Mammary epithelial cell (primary cell): Measurements from ENCODE around the gene TRA2B.

Experiments used
- CTCF ChIP-seq, 2 donors: IDR thresholded peaks in 1 of 2; conservative IDR thresholded peaks in 1 of 2; 2 replicates each; pipeline ENCODE4 v1.5.1; 2011 to 2012; ENCODE audit warnings: inconsistent platforms in 2 of 2, low read length in 2 of 2, mild to moderate bottlenecking in 2 of 2, control low read depth in 1 of 2, low read depth in 1 of 2; ENCODE audit not compliant: insufficient read depth in 1 of 2; ENCODE audit errors: extremely low read depth in 1 of 2
- EZH2 ChIP-seq: IDR thresholded peaks from 2 replicates; pipeline ENCODE4 v1.6.1; 2012; ENCODE audit warnings: low read length, inconsistent platforms, borderline replicate concordance

DNA sequence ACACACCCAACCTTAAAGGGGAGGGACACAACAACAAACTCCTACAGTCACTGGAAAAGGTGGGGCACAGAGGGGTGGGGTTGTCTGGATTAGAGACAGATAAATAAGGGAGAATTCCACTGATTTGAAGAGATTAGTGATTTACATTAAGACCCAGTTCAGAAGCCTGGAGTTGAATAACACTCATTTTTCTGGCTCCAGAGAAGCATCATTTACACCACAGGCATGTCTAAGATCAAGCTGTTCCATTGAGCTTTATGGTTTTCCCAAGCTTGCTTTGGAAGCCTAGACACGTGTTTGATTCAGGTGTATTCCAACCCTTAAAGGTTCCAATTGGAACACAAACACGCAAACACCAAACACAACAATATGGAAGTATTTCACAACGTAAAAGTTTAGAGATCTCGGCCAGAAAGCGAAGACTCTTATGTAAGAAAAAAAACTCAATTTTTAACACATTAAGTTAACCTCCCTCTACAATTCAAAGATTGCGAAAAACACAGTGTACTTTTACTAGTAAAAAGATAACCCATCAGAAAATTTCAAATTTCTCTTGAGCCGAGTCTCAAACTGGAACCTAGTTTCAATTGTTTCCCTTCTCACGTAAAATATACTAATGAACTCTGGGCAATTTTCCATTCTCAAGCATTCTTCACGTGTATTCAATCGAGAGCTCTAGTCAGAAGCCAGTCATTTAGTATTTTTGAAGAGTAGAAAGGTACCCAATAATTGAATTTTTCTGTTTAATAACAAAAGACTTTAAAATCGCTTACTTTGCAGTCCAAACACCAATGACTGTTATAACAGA, 2.1 kb downstream of the TRA2B start:
- TF ChIP-seq CTCF (conservative IDR thresholded peaks at IDR 0.05 in 1 of 2, IDR thresholded peaks at IDR 0.05 in 1 of 2; ENCODE audit: extremely low read depth in 1 of 2, insufficient read depth in 1 of 2, low read depth in 1 of 2, low read length in 2 of 2): no peak
- TF ChIP-seq EZH2: no peak
